MCF 10A (cell line): ENCODE data around the gene ZFYVE28. TPM values are rescaled to one million over a fixed set of nuclear protein-coding genes. Genes with fewer than 3 reads are reported as not detected.

Experiments
- BruUV-seq: library from RNA; stranded (reverse); fragments of 400-500 nt; replicated peaks from 2 replicates; lab custom pipeline; 2021; lab: Mats Ljungman, UMichigan
- CTCF ChIA-PET: fragments of 300-600 bp; sonication (Branson Sonifier 250); formaldehyde crosslinking; extraction: SDS; loops from one replicate; lab custom pipeline; 2021; ENCODE audit warnings: antibody characterized with exemption, inconsistent platforms; lab: Yijun Ruan, JAX
- POLR2A ChIA-PET: fragments of 300-600, 350-650 bp; sonication (Branson Sonifier 250); formaldehyde crosslinking; extraction: SDS; loops from one replicate; lab custom pipeline; 2020; ENCODE audit warnings: antibody characterized with exemption, inconsistent platforms; lab: Yijun Ruan, JAX
- DNase-seq: peaks from one replicate; pipeline ENCODE4 v3.0.0-alpha.2; 2018; ENCODE audit not compliant: unreplicated experiment
- H3K27ac Mint-ChIP-seq: one replicate; pipeline ENCODE4 v1.8.0; 2022; ENCODE audit warnings: mild to moderate bottlenecking, low read depth, mixed read lengths; ENCODE audit not compliant: unreplicated experiment
- H3K27me3 Mint-ChIP-seq: one replicate; pipeline ENCODE4 v1.8.0; 2022; ENCODE audit warnings: mixed read lengths; ENCODE audit not compliant: insufficient read depth, unreplicated experiment
- H3K36me3 Mint-ChIP-seq: one replicate; pipeline ENCODE4 v1.8.0; 2022; ENCODE audit warnings: mild to moderate bottlenecking, moderate library complexity, mixed read lengths; ENCODE audit not compliant: insufficient read depth, unreplicated experiment
- H3K4me1 Mint-ChIP-seq: one replicate; pipeline ENCODE4 v1.8.0; 2022; ENCODE audit warnings: mixed read lengths; ENCODE audit not compliant: insufficient read depth, unreplicated experiment
- H3K4me3 Mint-ChIP-seq: one replicate; pipeline ENCODE4 v1.8.0; 2022; ENCODE audit warnings: mild to moderate bottlenecking, moderate library complexity, mixed read lengths; ENCODE audit not compliant: unreplicated experiment
- H3K9me3 Mint-ChIP-seq: one replicate; pipeline ENCODE4 v1.8.0; 2022; ENCODE audit warnings: mixed read lengths; ENCODE audit not compliant: unreplicated experiment
- intact Hi-C: fragments of 100-400 bp; cut with micrococcal nuclease; formaldehyde crosslinking; loops from 2 replicates; pipeline ENCODE4 v1.14.1; 2022
- total RNA-seq: library from RNA; stranded (reverse); gene quantifications from 2 replicates; pipeline ENCODE4 v1.2.3, GENCODE V29; 2022
- TF ChIP-seq, protein P1 (sequence below): fragments of 200-600 bp; IDR thresholded peaks from one replicate; pipeline ENCODE4 v1.8.0; 2022; ENCODE audit warnings: antibody characterized with exemption, mild to moderate bottlenecking; ENCODE audit not compliant: unreplicated experiment

Gene ZFYVE28
- total RNA-seq, 1 experiment from 2014 or later, result 1.6 TPM

DNA sequence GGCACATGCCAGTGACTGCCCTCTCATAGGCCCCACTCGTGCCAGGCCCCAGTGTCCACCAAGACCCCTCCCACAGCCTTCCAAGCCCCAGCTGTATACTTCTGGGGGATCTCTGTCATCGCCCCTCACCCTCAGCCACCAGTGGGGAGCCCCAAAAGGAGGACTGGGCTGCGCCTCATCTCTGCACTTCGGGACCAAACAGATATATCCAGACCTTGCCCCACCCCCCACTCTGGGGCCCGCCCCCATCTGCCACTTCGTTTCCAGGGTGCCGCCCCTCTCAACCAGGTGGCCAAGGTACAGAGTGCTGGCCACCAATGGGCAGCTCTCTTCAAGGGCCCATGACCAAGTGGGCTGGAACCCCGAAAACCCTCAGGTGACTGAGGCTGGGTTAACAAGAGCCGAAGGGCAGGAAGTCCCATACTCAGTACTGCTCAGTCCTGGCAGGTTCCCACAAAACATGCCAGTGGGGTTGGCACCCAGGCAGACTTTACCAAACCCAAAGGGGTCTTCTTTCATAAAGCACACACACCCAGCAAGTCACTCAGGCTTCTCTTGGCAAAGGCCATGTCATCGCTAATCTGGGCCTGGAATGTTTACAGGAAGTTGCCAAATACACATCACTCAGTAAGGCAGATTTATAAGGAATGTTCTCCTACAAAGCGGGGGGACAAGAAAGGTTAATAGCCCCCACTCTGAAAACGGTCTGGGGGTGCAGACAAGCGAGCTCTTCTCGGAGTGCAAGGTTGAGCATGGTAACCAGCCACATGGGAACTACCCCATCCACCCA is 4.4 kb downstream of the ZFYVE28 start:
- Mint-ChIP-seq H3K4me1 (peaks cover 11% of the 10 kb centered on the region), H3K9me3 (no peaks in the 10 kb centered on the region), H3K27ac (no peak overlapping the region), H3K4me3 (no peak overlapping the region), H3K36me3 (no peaks in the 10 kb centered on the region), H3K27me3 (peaks cover 11% of the 10 kb centered on the region)
- intact Hi-C loops, result loop anchor here (2.0 to 5.0 kb wide), 4 partner anchors 27 to 171 kb away; partner anchors contain the start of genes HAUS3, MXD4, POLN and RNF4
- ChIA-PET POLR2A (interaction anchor here (0.9 to 1.7 kb wide), 4 partner anchors 12 to 521 kb away, joined by 3 to 12 read pairs (median 4); partner anchors contain the start of gene MXD4), CTCF (interaction anchor here (0.6 to 1.5 kb wide), 5 partner anchors 8 to 194 kb away, joined by 3 to 5 read pairs (median 3); no protein-coding TSS in a partner anchor)
- BruUV-seq, result no TSS peak
- no peak for DNase-seq
- TF ChIP-seq, protein P1, sequence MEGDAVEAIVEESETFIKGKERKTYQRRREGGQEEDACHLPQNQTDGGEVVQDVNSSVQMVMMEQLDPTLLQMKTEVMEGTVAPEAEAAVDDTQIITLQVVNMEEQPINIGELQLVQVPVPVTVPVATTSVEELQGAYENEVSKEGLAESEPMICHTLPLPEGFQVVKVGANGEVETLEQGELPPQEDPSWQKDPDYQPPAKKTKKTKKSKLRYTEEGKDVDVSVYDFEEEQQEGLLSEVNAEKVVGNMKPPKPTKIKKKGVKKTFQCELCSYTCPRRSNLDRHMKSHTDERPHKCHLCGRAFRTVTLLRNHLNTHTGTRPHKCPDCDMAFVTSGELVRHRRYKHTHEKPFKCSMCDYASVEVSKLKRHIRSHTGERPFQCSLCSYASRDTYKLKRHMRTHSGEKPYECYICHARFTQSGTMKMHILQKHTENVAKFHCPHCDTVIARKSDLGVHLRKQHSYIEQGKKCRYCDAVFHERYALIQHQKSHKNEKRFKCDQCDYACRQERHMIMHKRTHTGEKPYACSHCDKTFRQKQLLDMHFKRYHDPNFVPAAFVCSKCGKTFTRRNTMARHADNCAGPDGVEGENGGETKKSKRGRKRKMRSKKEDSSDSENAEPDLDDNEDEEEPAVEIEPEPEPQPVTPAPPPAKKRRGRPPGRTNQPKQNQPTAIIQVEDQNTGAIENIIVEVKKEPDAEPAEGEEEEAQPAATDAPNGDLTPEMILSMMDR, result no peak

DNA sequence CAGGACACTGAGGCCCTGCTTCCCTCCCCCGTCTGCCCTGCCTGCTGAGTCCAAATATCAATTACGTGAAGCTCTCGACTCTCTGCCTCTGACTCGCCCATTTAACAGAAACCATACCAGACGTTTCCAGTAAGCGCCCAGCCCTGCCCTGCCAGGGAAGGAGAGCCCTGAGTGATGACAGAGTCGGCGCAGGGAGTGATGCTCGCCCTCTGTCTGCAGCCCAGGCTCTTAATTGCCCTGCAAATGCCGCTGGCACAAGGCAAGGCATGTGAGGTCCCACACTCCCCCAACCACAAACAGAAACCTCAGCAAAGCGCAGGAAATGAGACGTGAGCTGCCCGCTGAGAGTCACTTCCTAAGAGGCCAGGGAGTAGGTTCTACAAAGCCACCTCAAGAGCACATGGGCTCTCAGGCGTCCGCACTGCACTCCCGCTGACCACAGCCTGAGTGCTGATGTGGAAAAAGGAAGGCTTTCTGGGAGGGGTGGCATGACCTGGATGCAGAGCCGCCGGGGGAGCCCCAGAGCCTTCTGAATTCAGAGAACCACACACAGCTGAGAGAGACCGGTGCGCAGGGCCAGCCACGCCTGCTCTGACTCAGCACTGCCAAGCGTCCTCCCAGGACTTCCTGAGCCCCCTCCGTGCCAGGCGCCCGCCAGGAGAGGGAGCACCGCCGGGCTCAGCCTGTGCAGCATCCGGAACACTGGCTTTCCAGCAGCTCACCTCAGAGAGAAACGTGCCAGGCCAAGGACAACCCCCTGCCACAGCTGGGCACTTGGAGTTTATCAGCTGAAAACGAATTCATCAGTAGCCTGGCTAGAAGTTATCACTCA is 5.3 kb downstream of the ZFYVE28 start:
- H3K9me3 Mint-ChIP-seq, result no peaks in the 10 kb centered on the region
- TF ChIP-seq, protein P1, result peak; percentile 52
- intact Hi-C loops, result loop anchor here (2.0 to 5.0 kb wide), 4 partner anchors 28 to 170 kb away; partner anchors contain the start of genes HAUS3, MXD4, POLN and RNF4
- peak; percentile 94 for DNase-seq
- peak overlapping the region; percentile 90 for H3K27ac Mint-ChIP-seq
- BruUV-seq, result no TSS peak
- peak overlapping the region; percentile 71 for H3K4me3 Mint-ChIP-seq
- H3K27me3 Mint-ChIP-seq, result peaks cover 11% of the 10 kb centered on the region
- no peaks in the 10 kb centered on the region for H3K36me3 Mint-ChIP-seq
- H3K4me1 Mint-ChIP-seq, result peaks cover 10% of the 10 kb centered on the region
- POLR2A ChIA-PET, result interaction anchor here (0.6 to 1.7 kb wide), 10 partner anchors 11 to 1846 kb away, joined by 3 to 12 read pairs (median 4); partner anchors contain the start of genes MXD4 and RNF4
- CTCF ChIA-PET, result interaction anchor here (0.7 to 1.5 kb wide), 8 partner anchors 9 to 193 kb away, joined by 3 to 5 read pairs (median 4); no protein-coding TSS in a partner anchor

DNA sequence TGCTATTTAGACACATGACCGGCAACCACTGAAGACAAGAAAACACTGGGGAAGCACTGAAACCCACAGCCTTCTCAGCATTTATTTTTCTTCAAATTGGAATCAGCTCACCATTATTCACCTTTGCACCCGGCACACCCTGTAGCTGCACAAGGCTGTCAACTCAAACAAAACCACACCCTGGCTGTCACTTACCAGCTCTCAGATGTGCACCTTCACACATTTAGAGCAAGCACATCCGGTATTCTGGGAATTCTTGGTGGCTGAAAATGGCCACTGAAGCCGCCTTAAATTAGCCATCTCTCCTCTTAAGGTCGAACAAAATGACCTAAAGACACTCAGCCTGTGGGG is 5.9 kb downstream of the ZFYVE28 start:
- no peak for DNase-seq
- CTCF ChIA-PET, result interaction anchor here (0.7 to 1.5 kb wide), 5 partner anchors 11 to 192 kb away, joined by 3 to 4 read pairs (median 3); no protein-coding TSS in a partner anchor
- no peaks in the 10 kb centered on the region for H3K9me3 Mint-ChIP-seq
- intact Hi-C loops, result loop anchor here (2.0 to 5.0 kb wide), 4 partner anchors 28 to 170 kb away; partner anchors contain the start of genes HAUS3, MXD4, POLN and RNF4
- TF ChIP-seq, protein P1, result no peak
- peaks cover 11% of the 10 kb centered on the region for H3K27me3 Mint-ChIP-seq
- TSS peak; percentile 62 for BruUV-seq
- POLR2A ChIA-PET, result interaction anchor here (0.6 to 1.7 kb wide), 8 partner anchors 11 to 1847 kb away, joined by 3 to 12 read pairs (median 4); partner anchors contain the start of genes MXD4 and RNF4
- no peaks in the 10 kb centered on the region for H3K36me3 Mint-ChIP-seq
- peak overlapping the region; percentile 71 for H3K4me3 Mint-ChIP-seq
- peaks cover 10% of the 10 kb centered on the region for H3K4me1 Mint-ChIP-seq
- H3K27ac Mint-ChIP-seq, result peak overlapping the region; percentile 90
